Muscle layer of colon (tissue), 2 donors: ENCODE results near the gene PRKG1.
"Not testable (repeated sequence)": the region's sequence is repeated elsewhere in the genome, so short reads cannot be mapped to it uniquely, and the experiment has no call there.

ENCODE experiments used
- H3K27ac ChIP-seq: one replicate; pipeline ENCODE4 v1.7.0; 2013; ENCODE audit warnings: low read depth, mild to moderate bottlenecking, low read length, moderate library complexity
- H3K27me3 ChIP-seq, 2 donors: one replicate each; pipeline ENCODE4 v1.7.0; 2013; ENCODE audit warnings: low read length in 2 of 2, mild to moderate bottlenecking in 2 of 2; ENCODE audit not compliant: insufficient read depth in 2 of 2, control insufficient read depth in 1 of 2
- H3K36me3 ChIP-seq: one replicate; pipeline ENCODE4 v1.7.0; 2013; ENCODE audit warnings: mild to moderate bottlenecking, low read length; ENCODE audit not compliant: insufficient read depth
- H3K4me1 ChIP-seq: one replicate; pipeline ENCODE4 v1.7.0; 2013; ENCODE audit warnings: mild to moderate bottlenecking, low read length; ENCODE audit not compliant: insufficient read depth
- H3K4me3 ChIP-seq, 2 donors: one replicate each; pipeline ENCODE4 v1.7.0; 2013; ENCODE audit warnings: low read length in 2 of 2, low read depth in 1 of 2, mild to moderate bottlenecking in 1 of 2, moderate library complexity in 1 of 2
- H3K9ac ChIP-seq: one replicate; pipeline ENCODE4 v1.7.0; 2013; ENCODE audit warnings: low read length
- H3K9me3 ChIP-seq: one replicate; pipeline ENCODE4 v1.7.0; 2013; ENCODE audit warnings: mild to moderate bottlenecking, low read length
- donor health status: abdominal sarcoma.
- donor health status: Adenocarcinoma of cecum.

The PRKG1 gene

DNA sequence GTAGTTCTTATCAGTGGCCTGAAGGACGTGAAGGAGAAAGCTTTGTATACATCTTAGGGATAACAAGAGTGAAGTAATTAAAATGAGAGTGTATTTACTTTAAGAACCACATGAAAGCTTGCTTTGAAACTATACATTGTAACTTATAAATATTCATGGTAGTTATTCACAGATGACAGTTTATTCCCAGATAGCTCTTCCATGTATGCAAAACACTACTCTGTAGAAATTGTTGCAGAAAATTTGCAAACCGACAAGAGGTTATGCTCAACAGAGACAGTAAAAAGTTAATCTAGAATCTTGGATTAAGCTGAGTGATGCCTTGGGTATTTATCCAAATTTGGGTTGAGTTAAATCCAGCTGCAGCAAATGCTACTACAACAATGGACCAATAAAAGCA is 301.5 kb downstream of the PRKG1 start:
- Histone ChIP-seq H3K4me1 (no peaks in the 10 kb centered on the region), H3K27ac (no peak overlapping the region), H3K27me3 (no peaks in the 10 kb centered on the region), H3K9ac (no peak overlapping the region), H3K9me3 (no peaks in the 10 kb centered on the region), H3K36me3 (no peaks in the 10 kb centered on the region), H3K4me3 (no peak overlapping the region)

DNA sequence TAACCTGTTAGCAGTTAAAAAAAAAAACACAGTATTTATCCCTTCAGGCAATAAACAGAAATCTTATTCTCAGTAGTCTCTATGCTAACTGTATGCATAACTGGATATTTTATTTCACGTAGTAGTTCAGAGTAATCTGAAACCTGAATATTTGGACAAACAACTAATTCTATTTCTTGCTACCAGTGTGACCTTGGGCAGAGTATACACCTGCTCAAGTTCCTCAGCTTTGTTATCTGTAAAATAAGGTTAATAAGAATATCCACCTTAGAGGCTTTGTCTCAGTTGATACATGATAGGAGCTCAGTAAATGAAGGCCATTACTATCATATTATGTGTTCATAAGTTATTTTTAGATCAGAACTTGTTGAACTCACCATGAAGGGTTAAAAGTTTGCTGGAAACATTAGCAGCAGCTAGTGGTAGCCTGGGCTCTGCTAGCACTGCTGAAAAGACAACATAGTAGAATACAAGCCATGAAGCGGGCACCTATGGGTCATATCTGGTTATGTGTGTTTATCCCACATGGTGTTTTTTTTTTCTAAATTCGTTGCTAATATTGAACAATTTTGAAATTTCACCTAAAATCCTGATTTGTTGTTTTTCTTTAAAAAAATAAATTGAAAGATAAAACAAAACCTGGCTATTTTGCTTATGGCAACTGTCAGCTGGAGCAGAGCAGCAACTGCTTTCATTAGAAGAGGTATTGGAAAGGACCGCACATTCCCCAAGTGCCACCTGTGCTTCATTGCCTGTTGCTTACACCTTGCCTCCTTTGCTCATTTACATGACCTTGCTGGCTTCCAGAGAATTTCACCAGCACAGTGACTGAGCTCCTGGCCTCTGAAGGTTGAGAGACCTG is 303.0 kb downstream of the PRKG1 start:
- Histone ChIP-seq H3K27ac (no peak overlapping the region), H3K9me3 (no peaks in the 10 kb centered on the region), H3K4me1 (peaks cover 5% of the 10 kb centered on the region), H3K36me3 (no peaks in the 10 kb centered on the region), H3K27me3 (no peaks in the 10 kb centered on the region), H3K4me3 (no peak overlapping the region), H3K9ac (no peak overlapping the region)

DNA sequence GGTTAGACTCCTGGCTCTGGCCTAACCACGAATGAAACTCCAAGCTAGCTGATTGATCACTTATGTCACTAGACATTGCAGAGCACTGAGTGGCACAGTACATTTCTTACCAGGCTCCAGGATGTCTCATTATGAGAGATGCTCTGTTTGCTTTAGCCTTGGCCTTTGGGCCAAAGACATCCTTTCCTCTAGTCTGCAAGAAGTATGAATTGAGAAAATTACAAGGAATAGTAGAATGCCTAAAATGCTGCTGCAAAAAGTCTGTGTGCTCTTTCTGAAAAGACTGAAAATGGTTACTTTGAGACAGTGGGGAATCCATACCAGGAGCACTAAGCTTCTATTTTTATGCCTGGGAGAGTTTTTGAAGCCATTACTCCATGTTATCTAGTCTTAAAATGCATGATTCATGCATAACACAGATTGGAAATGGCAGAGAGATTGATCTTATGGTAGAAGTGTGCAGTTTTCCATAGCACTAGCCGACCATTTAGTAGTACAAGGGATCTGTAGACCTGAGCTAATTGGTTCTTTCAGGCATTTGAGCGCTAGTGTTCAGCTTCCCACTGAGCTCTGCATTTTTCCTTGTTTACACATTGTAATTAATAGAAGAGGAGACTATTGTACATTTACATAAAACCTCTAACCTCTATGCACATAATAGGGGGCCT is 303.8 kb downstream of the PRKG1 start:
- Histone ChIP-seq H3K36me3 (no peaks in the 10 kb centered on the region), H3K27me3 (no peaks in the 10 kb centered on the region), H3K9me3 (no peaks in the 10 kb centered on the region), H3K4me3 (no peak overlapping the region), H3K4me1 (peaks cover 5% of the 10 kb centered on the region), H3K9ac (no peak overlapping the region), H3K27ac (no peak overlapping the region)

DNA sequence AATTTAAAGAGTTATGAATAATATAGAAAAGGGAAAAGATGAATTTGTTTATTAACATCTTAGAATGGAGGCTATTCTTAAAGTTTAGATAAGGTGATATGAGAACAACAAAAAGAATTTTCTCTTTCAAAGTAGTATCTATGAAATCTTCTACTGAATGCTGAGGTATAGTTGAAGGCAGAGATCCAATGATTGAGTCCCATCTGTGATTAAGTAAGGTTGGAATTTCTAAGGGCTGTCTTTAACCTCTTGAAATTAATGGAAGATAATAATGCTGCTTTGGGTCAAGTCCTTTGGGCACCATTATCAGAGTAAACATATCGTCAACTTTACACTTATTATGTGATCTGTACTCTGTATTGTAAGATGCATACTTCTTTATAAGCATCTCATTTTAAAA is 307.9 kb downstream of the PRKG1 start:
- H3K9me3 ChIP-seq, result no peaks in the 10 kb centered on the region
- no peak overlapping the region for H3K9ac ChIP-seq
- H3K36me3 ChIP-seq, result no peaks in the 10 kb centered on the region
- no peak overlapping the region for H3K27ac ChIP-seq
- H3K27me3 ChIP-seq, result no peaks in the 10 kb centered on the region
- H3K4me1 ChIP-seq, result peaks cover 21% of the 10 kb centered on the region
- no peak overlapping the region for H3K4me3 ChIP-seq

GRCh38 chr10:51384971-51385370 is 310.7 kb downstream of the PRKG1 start:
- H3K4me1 ChIP-seq, result peaks cover 21% of the 10 kb centered on the region
- no peak overlapping the region for H3K27ac ChIP-seq
- no peak overlapping the region for H3K4me3 ChIP-seq
- no peaks in the 10 kb centered on the region for H3K27me3 ChIP-seq
- H3K36me3 ChIP-seq, result no peaks in the 10 kb centered on the region
- H3K9me3 ChIP-seq, result no peaks in the 10 kb centered on the region
- no peak overlapping the region for H3K9ac ChIP-seq

GRCh38 chr10:51386248-51386885 is 312.1 kb downstream of the PRKG1 start:
- no peak overlapping the region for H3K4me3 ChIP-seq
- H3K27me3 ChIP-seq, result no peaks in the 10 kb centered on the region
- H3K36me3 ChIP-seq, result no peaks in the 10 kb centered on the region
- peaks cover 21% of the 10 kb centered on the region for H3K4me1 ChIP-seq
- H3K27ac ChIP-seq, result no peak overlapping the region
- H3K9ac ChIP-seq, result no peak overlapping the region
- no peaks in the 10 kb centered on the region for H3K9me3 ChIP-seq

DNA sequence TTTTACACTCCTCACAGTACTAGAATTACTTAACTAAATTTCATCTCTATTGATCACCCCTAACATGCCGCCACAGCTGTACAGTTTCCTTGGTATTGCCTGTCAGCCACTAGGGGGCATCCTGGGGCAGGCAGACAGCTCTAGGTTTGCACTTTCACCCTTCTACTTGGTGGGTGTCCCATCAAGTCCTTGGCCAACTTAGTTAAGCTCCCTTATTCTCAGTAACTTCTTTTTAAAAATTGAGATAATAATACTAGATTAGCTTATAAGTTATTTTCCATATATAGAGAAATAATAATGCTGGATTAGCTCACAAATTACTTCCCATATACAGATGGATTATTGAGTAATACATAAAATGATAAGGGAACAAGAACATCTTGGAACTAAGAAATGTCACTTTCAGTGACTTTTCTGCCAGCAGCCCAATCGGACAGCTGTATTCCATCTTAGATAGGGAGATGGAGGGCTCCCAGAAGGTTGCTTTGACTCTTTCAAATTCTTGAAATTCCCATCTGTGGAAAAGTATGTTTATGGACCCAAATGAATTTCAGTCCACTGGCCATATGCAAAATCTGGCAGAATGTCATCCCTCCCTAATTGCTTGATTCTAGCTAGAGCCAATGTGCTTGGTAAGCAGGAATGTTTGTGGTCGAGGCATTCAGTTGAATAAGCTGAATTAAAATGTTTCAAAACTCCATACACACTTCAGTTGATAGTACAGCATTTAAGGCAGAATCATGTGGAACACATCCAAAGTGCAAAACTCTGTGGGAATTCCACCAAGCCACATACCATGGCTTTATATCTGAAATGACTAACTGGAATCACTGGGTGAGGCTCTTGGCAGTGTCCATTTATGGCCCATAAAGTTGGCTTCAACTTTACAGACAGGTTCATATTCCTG is 315.4 kb downstream of the PRKG1 start:
- Histone ChIP-seq H3K27ac (no peak overlapping the region), H3K9me3 (no peaks in the 10 kb centered on the region), H3K9ac (no peak overlapping the region)

DNA sequence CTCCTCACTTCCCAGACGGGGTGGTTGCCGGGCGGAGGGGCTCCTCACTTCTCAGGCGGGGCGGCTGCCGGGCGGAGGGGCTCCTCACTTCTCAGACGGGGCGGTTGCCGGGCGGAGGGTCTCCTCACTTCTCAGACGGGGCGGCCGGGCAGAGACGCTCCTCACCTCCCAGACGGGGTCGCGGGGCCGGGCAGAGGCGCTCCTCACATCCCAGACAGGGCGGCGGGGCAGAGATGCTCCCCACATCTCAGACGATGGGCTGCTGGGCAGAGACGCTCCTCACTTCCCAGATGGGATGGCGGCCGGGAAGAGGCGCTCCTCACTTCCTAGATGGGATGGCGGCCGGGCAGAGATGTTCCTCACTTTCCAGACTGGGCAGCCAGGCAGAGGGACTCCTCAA is 318.7 kb downstream of the PRKG1 start:
- H3K9ac ChIP-seq, H3K9me3 ChIP-seq, H3K36me3 ChIP-seq, H3K27me3 ChIP-seq, H3K4me3 ChIP-seq, H3K27ac ChIP-seq: not testable (repeated sequence)
- peaks cover 10% of the 10 kb centered on the region for H3K4me1 ChIP-seq

More for the DNA sequence above, 315.4 kb downstream of the PRKG1 start:
- H3K27me3 ChIP-seq, result no peaks in the 10 kb centered on the region
- H3K4me3 ChIP-seq, result no peak overlapping the region
- peaks cover 4% of the 10 kb centered on the region for H3K4me1 ChIP-seq
- H3K36me3 ChIP-seq, result no peaks in the 10 kb centered on the region

- no peaks in the 10 kb centered on the region for H3K9me3 ChIP-seq
- no peak overlapping the region for H3K4me3 ChIP-seq
- H3K27ac ChIP-seq, result no peak overlapping the region
- H3K9ac ChIP-seq, result no peak overlapping the region
- H3K4me1 ChIP-seq, result peaks cover 10% of the 10 kb centered on the region
- no peaks in the 10 kb centered on the region for H3K27me3 ChIP-seq
- no peaks in the 10 kb centered on the region for H3K36me3 ChIP-seq
Measured at GRCh38 chr10:51394039-51394438, 319.8 kb downstream of the PRKG1 start.

DNA sequence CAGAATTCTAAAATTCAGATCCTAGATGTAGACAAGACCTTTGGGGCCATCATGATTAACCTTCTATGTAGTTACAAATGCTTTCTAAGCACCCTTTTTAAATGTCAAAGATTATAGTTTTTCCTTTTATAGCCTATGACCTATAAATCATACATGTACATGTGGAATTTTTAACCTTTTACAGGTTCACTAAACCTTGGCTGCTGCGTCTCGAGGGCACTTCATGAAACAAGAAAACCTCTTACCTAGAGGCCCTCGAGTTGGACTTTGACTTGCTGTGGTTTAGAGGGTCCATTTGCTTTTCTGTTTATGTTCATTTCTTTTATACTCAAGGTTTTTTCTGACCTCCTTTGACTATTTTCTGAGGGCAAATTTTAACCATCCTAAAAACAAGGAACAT is 323.0 kb downstream of the PRKG1 start:
- Histone ChIP-seq H3K27ac (no peak overlapping the region), H3K36me3 (no peaks in the 10 kb centered on the region), H3K9ac (no peak overlapping the region), H3K4me1 (peaks cover 10% of the 10 kb centered on the region), H3K9me3 (no peaks in the 10 kb centered on the region), H3K4me3 (no peak overlapping the region), H3K27me3 (no peaks in the 10 kb centered on the region)

DNA sequence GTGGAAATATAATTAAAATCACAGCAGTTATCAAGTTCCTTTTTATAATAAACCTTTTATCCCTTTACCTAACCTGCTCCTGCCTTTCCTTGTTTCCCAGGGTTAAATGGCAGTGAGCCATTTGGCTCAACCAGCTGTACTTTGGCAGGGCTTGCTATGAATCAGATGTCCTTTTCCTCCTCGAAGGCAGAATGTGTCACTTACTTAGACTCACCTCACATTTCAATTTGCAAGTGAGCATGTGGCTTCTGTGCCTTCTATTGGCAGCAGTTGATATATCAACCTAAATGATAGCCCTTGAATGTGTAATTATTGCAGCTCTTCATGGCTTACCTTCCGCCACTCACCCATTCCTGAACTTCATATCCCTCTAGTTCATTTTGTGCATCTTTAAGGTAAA is 323.4 kb downstream of the PRKG1 start:
- Histone ChIP-seq H3K27me3 (no peaks in the 10 kb centered on the region), H3K4me3 (no peak overlapping the region), H3K4me1 (peaks cover 10% of the 10 kb centered on the region), H3K9ac (no peak overlapping the region), H3K27ac (no peak overlapping the region), H3K9me3 (no peaks in the 10 kb centered on the region), H3K36me3 (no peaks in the 10 kb centered on the region)
